HepG2 (cell line): Measurements from ENCODE around the gene FBXO24. TPM values are rescaled to one million over a fixed set of nuclear protein-coding genes. Genes with fewer than 3 reads are reported as not detected.
A peak's percentile ranks its signal among the peaks of the same experiment; 100 is the strongest.

Experiments
- ATF7 ChIP-seq, 2 experiments: fragments of 450-650 bp in 1 of 2; sonication (generic) in 1 of 2; formaldehyde crosslinking in 1 of 2; IDR thresholded peaks; 2 replicates each; pipeline versions ENCODE4 v1.4.0 to v1.6.1; 2016 to 2020; ENCODE audit warnings: antibody characterized with exemption in 1 of 2, mild to moderate bottlenecking in 1 of 2, missing genetic modification reagents in 1 of 2
- CBX2 ChIP-seq, 2 experiments: fragments of 200-600 bp in 1 of 2; sonication (generic); formaldehyde crosslinking in 1 of 2; IDR thresholded peaks; 2 replicates each; pipeline versions ENCODE4 v1.7.0 to v1.8.1; 2018 to 2022; ENCODE audit warnings: low read depth in 2 of 2, low read length in 1 of 2, mild to moderate bottlenecking in 1 of 2, missing genetic modification reagents in 1 of 2
- CEBPZ ChIP-seq: IDR thresholded peaks from 2 replicates; pipeline ENCODE4 v1.6.1; 2012; ENCODE audit warnings: low read length, improper control_type of control experiment
- DRAP1 ChIP-seq: IDR thresholded peaks from 2 replicates; pipeline ENCODE4 v1.6.1; 2016; ENCODE audit warnings: missing genetic modification reagents, missing compliant biosample characterization
- ERF ChIP-seq: IDR thresholded peaks from 2 replicates; pipeline ENCODE4 v1.6.1; 2018; ENCODE audit warnings: missing biosample characterization, missing genetic modification reagents
- ETV5 ChIP-seq: IDR thresholded peaks from 2 replicates; pipeline ENCODE4 v1.6.1; 2018; ENCODE audit warnings: missing biosample characterization, missing genetic modification reagents, inconsistent platforms, borderline replicate concordance
- FOSL2 ChIP-seq: sonication (generic); formaldehyde crosslinking; IDR thresholded peaks from 2 replicates; pipeline ENCODE4 v1.4.0; 2020; ENCODE audit warnings: missing genetic modification reagents
- HES4 ChIP-seq: sonication (generic); formaldehyde crosslinking; IDR thresholded peaks from 2 replicates; pipeline ENCODE4 v1.9.0; 2021; ENCODE audit warnings: mild to moderate bottlenecking, missing genetic modification reagents, borderline replicate concordance
- HNF4A ChIP-seq: sonication (generic); formaldehyde crosslinking; IDR thresholded peaks from 2 replicates; pipeline ENCODE4 v1.4.0; 2020; ENCODE audit warnings: missing genetic modification reagents
- MAX ChIP-seq: IDR thresholded peaks from 2 replicates; pipeline ENCODE4 v1.6.1; 2012; ENCODE audit warnings: inconsistent platforms
- MEIS1 ChIP-seq: sonication (generic); formaldehyde crosslinking; IDR thresholded peaks from 2 replicates; pipeline ENCODE4 v1.9.0; 2021; ENCODE audit warnings: mild to moderate bottlenecking, missing genetic modification reagents, moderate library complexity, borderline replicate concordance
- REL ChIP-seq: sonication (generic); formaldehyde crosslinking; conservative IDR thresholded peaks from 2 replicates; pipeline ENCODE4 v1.8.0; 2022; ENCODE audit warnings: mild to moderate bottlenecking, missing genetic modification reagents, moderate library complexity
- RFXAP ChIP-seq: sonication (generic); formaldehyde crosslinking; IDR thresholded peaks from 2 replicates; pipeline ENCODE4 v1.4.0; 2020; ENCODE audit warnings: missing genetic modification reagents, borderline replicate concordance
- SATB2 ChIP-seq: sonication (generic); formaldehyde crosslinking; IDR thresholded peaks from 2 replicates; pipeline ENCODE4 v1.5.0; 2020; ENCODE audit warnings: missing genetic modification reagents
- SNRNP70 ChIP-seq: fragments of 200-400 bp; formaldehyde crosslinking; IDR thresholded peaks from 2 replicates; pipeline ENCODE4 v1.6.1; 2017; ENCODE audit warnings: mild to moderate bottlenecking, low read depth, low read length, moderate library complexity
- SP4 ChIP-seq: sonication (generic); formaldehyde crosslinking; IDR thresholded peaks from 2 replicates; pipeline ENCODE4 v1.8.1; 2023; ENCODE audit warnings: mild to moderate bottlenecking, missing genetic modification reagents
- TEF ChIP-seq: sonication (generic); formaldehyde crosslinking; IDR thresholded peaks from 2 replicates; pipeline ENCODE4 v1.5.0; 2020; ENCODE audit warnings: missing genetic modification reagents
- ZBTB2 ChIP-seq: sonication (generic); formaldehyde crosslinking; IDR thresholded peaks from 2 replicates; pipeline ENCODE4 v1.8.0; 2022; ENCODE audit warnings: low read depth, missing genetic modification reagents
- ZNF704 ChIP-seq: sonication (generic); formaldehyde crosslinking; IDR thresholded peaks from 2 replicates; pipeline ENCODE4 v1.8.1; 2023; ENCODE audit warnings: mild to moderate bottlenecking, inconsistent platforms, moderate library complexity, missing genetic modification reagents, borderline replicate concordance
- ZNF773 ChIP-seq: sonication (generic); formaldehyde crosslinking; IDR thresholded peaks from 2 replicates; pipeline ENCODE4 v1.4.0; 2020; ENCODE audit warnings: missing genetic modification reagents, borderline replicate concordance
- ZNF792 ChIP-seq: IDR thresholded peaks from 2 replicates; pipeline ENCODE4 v1.6.1; 2016
- ZNF883 ChIP-seq: sonication (generic); formaldehyde crosslinking; IDR thresholded peaks from 2 replicates; pipeline ENCODE4 v1.5.1; 2020; ENCODE audit warnings: mild to moderate bottlenecking, missing genetic modification reagents; ENCODE audit errors: not compliant biosample characterization
- polyA plus RNA-seq, 8 experiments: library from polyadenylated mRNA; depleted of rRNA in 3 of 8; stranded (reverse) in 7 of 8; unstranded in 1 of 8; fragments of >200 nt; fragmentation: Illumina TruSeq in 4 of 8; extraction: Trizol in 4 of 8; gene quantifications; 2 replicates each; pipeline versions ENCODE4 v1.2.1 to v1.2.3, GENCODE V29; 2011 to 2016; ENCODE audit warnings: low read depth in 4 of 8, missing spikeins in 1 of 8, mixed read lengths in 1 of 8; ENCODE audit not compliant: insufficient read depth in 1 of 8
- total RNA-seq, 5 experiments: library from RNA; depleted of rRNA; stranded (reverse); fragments of >200 nt; fragmentation: Illumina TruSeq; extraction: Trizol; gene quantifications; 2 replicates each; pipeline ENCODE4 v1.2.3, GENCODE V29; 2016; ENCODE audit warnings: low read depth in 1 of 5

FBXO24 gene
- total and polyA plus RNA-seq, 2 of the 13 experiments (the other 11 are each of a cell fraction or from before 2014, with no cell fraction given) = 0.20 to 0.55 TPM

- TF ChIP-seq ZNF704 (CRISPR knock-in tag) (no peak), REL (0 out of 2 replicates have a peak, but pooled peaks have one; percentile 15), SATB2 (CRISPR knock-in tag) (no peak), DRAP1 (CRISPR knock-in tag) (no peak), TEF (CRISPR knock-in tag) (no peak), SP4 (CRISPR knock-in tag) (peak; percentile 2; the same call in 1 of the 2 replicates), ETV5 (CRISPR knock-in tag) (no peak), ZBTB2 (CRISPR knock-in tag) (no peak), CBX2 (IDR thresholded peaks at IDR 0.05; ENCODE audit: low read depth, low read length) (no peak), CBX2 (CRISPR knock-in tag; IDR thresholded peaks at IDR 0.05; ENCODE audit: low read depth) (no peak), SNRNP70 (no peak), ZNF792 (CRISPR knock-in tag) (0 out of 2 replicates have a peak, but pooled peaks have one; percentile 5), RFXAP (CRISPR knock-in tag) (peak; percentile 56; the same call in 1 of the 2 replicates), ATF7 (IDR thresholded peaks at IDR 0.05) (no peak), ATF7 (CRISPR knock-in tag; IDR thresholded peaks at IDR 0.05) (peak; percentile 48; the same call in 1 of the 2 replicates), ZNF883 (no peak), ERF (CRISPR knock-in tag) (no peak), HNF4A (CRISPR knock-in tag) (no peak), FOSL2 (CRISPR knock-in tag) (peak; percentile 3; the same call in 1 of the 2 replicates), HES4 (CRISPR knock-in tag) (no peak), MAX (peak; percentile 51; the same call in 1 of the 2 replicates), MEIS1 (CRISPR knock-in tag) (no peak), CEBPZ (no peak), ZNF773 (CRISPR knock-in tag) (0 out of 2 replicates have a peak, but pooled peaks have one; percentile 63)
Observed at GRCh38 chr7:100641860-100642533, 55.9 kb downstream of the FBXO24 start (continued).
